ENCODE results near the gene NFIB.
A peak's percentile ranks its signal among the peaks of the same experiment; 100 is the strongest.

NFIB gene

DNA sequence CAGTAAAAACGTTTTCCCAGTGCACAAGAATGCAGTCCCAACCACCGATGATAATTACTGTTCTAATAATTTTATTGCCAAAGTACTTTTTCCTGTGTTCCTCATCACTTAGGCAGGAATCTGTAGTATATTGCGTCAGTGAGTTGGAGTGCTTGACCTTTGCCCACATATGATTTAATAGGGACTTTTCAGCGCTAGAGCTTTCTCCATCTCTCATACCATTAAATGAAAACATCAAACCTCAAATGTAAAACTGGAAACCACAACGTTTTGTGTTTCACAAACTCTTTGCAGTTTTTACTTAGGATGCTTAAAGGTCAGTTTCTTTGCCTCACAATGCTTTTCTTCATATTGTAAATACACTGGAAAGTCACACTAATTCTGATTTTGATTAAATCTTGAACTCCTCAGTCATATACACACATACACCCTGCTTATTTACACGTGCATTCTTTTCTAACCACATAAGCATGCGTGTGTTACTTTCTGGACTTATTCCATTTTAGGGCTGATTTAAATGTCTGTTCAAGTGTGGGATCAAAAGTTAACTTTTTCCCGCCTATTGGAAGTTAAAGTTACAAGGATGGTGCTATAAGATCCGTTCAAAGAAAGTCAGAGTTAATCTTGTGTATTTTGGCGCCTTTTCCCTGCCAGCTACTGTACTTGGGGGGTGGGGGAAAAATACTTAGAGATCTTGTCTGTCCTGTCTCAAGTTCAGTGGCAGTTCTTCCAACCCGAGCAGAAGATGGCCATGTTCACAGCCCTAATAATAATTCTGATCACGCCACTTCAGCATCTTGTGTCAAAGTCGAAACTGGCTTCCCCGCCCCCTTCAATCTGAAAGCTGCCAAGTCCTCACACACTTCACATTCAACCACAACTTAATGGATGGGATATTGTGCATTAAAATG, 6.6 kb upstream of the NFIB start:
- DNase-seq (ENCODE audit: low spot score): peak; percentile 61

DNA sequence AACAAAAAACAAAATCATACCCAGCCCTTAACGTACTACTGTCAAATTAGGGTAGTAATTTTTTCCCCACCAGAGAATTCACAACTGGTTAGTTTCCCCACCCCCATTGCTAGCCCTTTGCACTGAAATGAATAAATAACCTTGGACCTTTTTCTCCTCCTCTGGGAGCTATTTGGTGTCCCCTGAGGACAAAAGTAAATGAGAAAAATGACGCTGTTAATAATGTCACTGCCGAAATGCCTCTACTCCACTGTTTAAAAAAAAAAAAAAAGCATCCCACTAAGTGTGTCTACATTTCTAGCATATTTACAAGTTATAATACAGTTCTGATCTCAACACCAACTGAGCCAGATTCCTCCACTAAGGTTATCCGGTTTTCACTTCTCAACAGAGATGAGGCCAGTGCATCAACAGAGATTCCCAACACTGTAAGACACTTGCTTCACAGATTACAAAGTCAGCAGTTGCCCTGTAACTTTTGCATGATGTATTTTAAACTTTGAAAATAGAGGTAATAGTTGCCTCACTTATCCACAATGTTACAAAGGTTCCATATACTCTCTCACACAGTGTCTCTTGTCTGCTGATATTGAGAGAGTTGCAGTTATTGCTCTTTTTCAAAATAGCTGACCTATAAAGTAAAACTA, 5.1 kb upstream of the NFIB start:
- no peak for DNase-seq (ENCODE audit: low spot score)

DNA sequence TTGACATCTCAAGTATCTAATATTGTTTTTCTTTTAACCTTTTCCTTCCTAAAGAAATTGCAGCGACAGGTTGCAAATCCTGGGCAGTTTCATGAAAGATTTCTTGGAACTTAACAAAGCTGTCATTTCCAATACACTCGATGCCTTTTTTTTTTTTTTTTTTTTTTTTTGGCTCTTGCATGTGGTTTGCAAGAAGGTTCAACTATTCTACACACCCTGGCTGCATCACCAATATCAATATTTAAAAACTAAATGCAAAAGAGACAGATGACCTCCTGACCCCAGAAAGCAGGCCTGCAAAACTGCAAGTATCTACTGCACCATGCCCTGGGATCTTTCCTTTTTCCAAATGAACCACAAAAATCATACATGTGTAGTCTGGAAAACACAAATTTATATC, 4.4 kb upstream of the NFIB start:
- DNase-seq (ENCODE audit: low spot score): no peak

DNA sequence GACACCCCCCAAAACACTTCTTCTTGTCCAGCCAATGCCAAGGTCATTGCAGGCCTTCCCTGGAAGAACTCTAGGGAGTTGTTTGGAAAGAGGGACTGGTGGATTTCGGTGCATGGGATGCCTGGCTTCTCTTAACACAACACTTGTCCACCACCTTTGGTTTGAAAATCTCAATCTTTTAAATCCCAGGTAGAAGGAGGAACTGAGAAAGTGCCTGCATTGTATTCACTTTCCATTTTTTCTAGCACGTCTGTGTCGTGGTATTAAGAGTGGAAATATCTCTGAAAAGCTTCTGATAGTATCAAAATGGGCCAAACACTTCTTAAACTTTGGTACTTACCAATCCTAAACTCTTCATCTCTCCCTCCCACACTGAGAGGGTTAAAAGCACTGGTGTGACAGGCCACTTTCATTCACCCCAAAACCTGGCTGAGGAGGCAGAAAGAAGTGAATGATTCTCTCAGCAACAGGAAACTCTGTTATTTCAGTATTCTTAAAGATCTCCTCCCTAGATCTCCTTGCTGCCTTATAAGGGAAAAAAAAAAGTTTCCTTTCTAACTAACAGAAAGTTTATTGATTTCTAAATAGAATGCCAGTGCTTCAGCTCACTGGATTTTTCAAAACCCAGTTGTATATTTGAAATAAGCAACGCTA, 3.9 kb upstream of the NFIB start:
- no peak for DNase-seq (ENCODE audit: low spot score)

DNA sequence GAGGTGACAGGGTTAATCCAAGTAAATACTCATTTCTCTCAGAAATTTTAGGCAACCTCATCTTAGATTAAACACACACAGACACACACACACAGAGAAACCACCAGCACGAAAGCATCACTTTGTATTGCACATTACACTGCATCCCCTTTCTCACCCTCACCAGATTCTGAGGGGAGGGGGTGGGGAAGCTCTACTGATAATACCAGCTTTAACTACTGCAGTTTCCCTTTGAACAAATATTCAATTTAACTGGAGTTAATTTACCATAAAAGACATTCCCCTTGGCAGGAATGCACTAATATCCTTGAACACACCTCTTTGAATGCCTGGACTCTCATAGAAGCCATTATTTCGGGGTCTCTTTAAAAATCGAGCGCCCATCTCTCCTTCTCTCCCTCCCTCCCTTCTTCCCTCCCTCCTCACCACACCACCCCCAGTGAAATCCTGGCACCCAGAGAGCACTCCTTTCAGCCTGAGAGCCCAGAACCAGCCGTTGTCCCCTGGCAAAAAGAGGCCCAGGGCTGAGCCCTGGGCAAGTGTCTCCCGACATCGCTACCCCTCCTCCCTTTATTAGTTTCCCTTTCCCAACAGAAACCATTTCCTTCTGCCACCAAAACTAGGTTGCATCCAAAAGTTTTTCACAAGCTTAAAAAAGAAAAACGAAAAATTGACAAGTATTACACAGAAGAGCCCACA, 2.8 kb upstream of the NFIB start:
- no peak for DNase-seq (ENCODE audit: low spot score)

DNA sequence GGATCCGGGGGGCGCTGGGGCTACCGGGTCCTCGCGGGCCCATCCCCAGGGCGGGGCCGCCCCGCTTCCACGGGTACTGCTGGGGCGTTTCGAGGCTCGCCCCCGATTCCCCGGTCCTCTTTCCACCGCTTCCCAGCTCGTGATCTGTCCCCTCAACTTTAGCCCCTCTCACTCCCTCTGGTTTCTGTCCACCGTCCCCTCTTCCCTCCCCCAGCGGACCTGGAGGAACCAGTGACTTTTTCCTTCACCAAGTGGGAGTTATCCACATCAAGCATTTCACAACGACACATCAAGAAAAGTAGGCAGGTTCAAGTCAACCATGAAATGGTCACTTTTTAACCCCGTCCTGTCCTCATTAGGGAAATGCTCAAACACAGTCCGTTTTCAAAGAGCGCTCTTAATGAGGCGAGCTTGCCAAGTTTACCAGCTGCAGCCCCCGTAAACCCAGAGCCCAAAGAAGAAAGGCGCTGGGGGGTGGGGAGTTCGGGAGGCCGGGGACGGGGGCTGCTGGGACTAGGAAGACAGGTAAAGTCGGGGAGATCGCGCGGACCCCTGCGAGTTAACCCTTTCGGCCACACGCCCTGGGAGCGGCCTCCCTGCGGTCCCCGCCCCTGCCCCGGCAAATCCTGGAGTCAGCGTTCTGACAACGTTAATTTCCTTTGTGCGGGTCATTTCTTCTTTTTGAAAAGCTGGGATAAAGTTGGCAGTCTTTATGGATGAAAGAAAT, 2.1 kb upstream of the NFIB start:
- DNase-seq (ENCODE audit: low spot score): peak; percentile 38

- DNase-seq (ENCODE audit: low spot score): peak; percentile 31
Measured at GRCh38 chr9:14314929-14315874, 1.3 kb upstream of the NFIB start.

GRCh38 chr9:14314424-14314928, 535 bp upstream of the NFIB start:
- peak; percentile 65 for DNase-seq (ENCODE audit: low spot score)

DNA sequence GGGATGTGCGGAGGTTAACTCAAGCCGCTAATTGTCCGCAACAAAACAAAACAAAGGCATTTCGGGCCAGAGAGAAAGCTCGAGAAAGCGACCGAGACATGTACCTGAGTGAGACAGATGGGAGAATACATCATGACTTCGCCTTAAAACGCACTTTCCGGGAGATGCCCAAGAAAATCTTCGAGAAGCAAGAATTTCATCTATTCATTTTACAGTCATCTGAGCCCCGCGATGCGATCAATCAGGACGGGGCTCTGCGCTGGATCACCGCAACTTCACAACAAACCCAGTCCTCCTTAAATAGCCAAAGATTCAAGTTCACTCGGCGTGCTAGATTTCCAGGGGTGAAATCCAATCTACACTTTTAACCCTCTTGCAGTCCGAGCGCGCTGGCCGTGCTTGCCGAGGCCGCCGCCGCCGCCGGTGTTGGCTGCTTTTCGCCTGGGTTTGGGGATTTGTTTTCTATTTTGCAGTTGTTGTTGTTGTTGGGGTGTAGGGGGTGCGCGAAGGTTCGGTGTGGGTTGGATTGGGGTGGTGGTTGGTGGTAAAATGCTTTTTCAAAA, 482 bp downstream of the NFIB start:
- peak; percentile 23 for DNase-seq (ENCODE audit: low spot score)

DNA sequence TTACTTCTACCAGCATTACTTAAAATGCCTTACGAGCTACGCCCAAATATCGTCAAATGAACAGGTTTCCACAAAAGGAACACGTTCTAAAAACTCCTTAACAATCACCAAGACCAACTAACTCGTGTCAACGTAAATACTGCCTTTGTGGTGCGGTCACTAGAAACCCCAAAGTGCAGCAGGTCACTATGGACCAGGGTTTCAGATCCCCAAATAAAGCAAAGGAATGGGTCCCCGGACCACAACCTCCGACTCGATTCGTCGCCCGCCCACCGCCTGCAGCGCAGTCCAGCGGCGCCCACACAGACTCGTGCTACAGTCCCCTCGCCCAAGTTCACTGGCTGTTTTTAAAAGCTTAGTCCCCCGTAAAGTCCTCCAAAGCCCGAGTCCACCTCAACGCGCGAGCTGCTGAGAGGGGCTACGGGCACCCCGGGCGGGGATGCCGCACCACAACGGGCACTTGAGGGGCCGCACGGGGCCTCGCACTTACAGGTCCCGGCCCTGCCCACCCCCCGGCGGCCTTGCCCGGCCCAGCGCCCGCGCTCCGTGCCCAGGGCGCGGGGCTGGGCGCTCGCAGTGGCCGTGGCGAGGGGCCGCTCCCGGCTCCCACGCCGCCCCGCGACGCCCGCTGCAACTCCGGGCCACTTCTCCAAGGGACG, 1.1 kb downstream of the NFIB start:
- DNase-seq (ENCODE audit: low spot score): no peak

DNA sequence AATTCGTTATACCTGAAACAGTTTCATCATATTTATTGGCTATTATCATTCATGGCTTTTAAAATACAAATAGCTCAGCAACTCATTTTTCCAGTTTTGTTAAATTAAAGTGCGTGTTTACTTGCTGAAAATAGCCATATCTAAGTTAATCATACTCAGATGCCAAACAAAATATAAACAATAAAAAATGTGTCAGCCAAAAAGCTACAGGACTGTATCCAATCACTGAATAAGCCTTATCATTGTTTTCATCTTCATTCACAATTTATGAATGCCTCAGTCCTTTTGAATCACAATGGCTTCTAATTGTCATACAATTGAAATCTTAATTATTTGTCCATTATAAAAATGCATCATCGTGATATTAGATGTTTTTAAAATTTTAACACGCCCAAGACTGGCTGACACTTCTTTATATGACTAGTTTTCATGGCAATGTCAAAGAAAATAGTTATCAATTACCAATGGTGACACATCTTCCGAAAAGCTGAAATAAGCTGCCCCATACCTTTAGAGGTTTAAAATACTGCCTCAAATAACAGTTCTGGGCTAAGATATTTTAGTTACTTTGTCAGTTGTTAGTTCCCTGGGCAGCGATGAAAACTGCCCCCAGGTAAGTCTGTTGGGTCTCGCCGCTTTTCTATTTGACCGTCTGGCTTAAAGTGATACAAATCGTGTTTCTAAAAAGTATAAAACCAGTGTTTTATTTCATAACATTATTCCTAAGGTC, 1.8 kb downstream of the NFIB start:
- DNase-seq (ENCODE audit: low spot score): no peak

DNA sequence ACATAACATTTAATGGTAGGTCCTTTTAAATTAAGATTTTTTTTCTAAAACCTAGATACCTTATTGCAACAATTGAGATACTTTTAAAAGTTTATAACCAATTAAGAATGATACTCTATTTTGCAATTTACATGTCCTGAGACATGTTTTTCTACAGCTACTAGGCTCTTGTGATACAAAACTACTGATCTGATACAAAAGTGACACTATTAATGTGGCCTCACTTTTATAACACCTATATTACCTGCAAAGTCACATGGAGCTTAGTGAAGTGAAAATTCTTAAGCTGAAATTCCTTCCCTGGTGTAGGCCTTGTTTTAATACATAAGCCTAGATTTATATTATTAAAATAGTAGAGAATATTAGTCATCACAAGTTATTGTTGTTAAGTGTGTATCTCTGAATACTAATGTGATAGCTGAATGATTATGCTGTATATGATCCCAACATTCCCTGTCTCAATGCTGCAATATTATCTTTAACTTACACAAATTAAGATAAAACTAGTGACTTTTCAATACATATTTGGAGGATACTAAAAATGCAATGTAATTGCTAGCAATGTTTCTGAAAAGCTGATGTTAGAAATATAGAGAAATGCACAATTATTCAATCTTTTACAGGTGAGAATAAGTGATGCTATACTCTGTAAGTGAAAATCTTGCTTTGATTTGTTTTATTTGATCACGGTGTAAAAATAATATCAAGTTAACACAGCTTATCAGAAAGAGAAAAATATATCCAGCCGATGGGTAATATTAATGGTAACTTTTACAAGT, 2.6 kb downstream of the NFIB start:
- no peak for DNase-seq (ENCODE audit: low spot score)

GRCh38 chr9:14310311-14310710, 3.6 kb downstream of the NFIB start:
- no peak for DNase-seq (ENCODE audit: low spot score)

DNA sequence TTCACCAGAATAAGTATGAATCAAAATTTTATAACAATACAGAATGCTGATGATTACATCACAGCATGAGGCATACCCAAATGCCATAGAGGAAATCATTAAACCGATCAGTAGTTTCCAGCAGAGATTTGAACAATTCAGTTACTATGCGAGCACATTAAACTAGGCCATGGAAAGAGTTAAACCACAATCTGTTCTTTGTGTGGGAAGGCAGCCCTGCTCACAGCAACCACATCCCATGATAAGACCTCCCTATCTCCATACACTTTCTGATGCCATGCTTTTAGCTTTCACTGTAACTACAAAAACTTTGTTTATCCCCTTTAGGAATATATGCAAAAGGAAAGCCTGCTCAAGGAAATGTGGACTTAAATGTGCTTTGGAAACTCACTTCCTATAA, 4.5 kb downstream of the NFIB start:
- peak; percentile 6 for DNase-seq (ENCODE audit: low spot score)

- DNase-seq (ENCODE audit: low spot score): no peak
Measured at GRCh38 chr9:14308853-14309145, 5.1 kb downstream of the NFIB start.

- DNase-seq (ENCODE audit: low spot score): no peak
Measured at GRCh38 chr9:14307989-14308852, 5.7 kb downstream of the NFIB start.

All from SW480 (cell line).